Mucosa of stomach (tissue), 1 donor: ENCODE data around the gene RASAL2.

Experiments used
- H3K27me3 ChIP-seq: one replicate; pipeline ENCODE4 v1.7.0; 2013; ENCODE audit warnings: mild to moderate bottlenecking, low read length; ENCODE audit not compliant: control insufficient read depth, insufficient read depth
- H3K36me3 ChIP-seq: one replicate; pipeline ENCODE4 v1.7.0; 2013; ENCODE audit warnings: low read length; ENCODE audit not compliant: control insufficient read depth, insufficient read depth
- H3K4me1 ChIP-seq: one replicate; pipeline ENCODE4 v1.7.0; 2013; ENCODE audit warnings: mild to moderate bottlenecking, low read length; ENCODE audit not compliant: control insufficient read depth, insufficient read depth
- H3K4me3 ChIP-seq: one replicate; pipeline ENCODE4 v1.7.0; 2013; ENCODE audit warnings: low read length
- H3K9ac ChIP-seq: one replicate; pipeline ENCODE4 v1.7.0; 2013; ENCODE audit warnings: mild to moderate bottlenecking, low read length, moderate library complexity
- H3K9me3 ChIP-seq: one replicate; pipeline ENCODE4 v1.7.0; 2013; ENCODE audit warnings: mild to moderate bottlenecking, low read length, moderate library complexity; ENCODE audit not compliant: control insufficient read depth
- donor health status: Pancreatic carcinoma.

Gene RASAL2

DNA sequence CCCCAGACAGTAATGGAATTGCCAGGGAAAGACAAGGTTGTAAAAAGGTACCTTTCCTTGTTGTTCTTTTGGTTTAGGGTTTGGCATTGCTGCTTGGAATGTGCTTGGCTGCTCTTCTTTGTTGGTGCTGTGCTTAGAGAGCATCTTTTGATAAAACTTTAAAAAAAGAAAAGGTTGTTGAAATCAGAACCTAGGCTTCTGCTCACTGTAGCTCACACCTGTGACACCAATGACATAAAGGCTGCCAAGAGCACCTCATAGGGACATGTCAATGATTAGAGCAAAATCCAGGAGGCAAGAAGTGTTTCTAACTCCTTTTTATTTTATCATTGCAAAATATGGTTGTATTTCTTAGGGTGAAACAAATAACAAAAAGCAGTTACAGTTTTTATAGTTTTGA lies 373.9 kb downstream of the RASAL2 start:
- H3K4me1 ChIP-seq = no peaks in the 10 kb centered on the region
- H3K4me3 ChIP-seq = no peak overlapping the region
- H3K36me3 ChIP-seq = no peaks in the 10 kb centered on the region
- H3K9me3 ChIP-seq = no peaks in the 10 kb centered on the region
- no peaks in the 10 kb centered on the region for H3K27me3 ChIP-seq
- H3K9ac ChIP-seq = no peak overlapping the region

DNA sequence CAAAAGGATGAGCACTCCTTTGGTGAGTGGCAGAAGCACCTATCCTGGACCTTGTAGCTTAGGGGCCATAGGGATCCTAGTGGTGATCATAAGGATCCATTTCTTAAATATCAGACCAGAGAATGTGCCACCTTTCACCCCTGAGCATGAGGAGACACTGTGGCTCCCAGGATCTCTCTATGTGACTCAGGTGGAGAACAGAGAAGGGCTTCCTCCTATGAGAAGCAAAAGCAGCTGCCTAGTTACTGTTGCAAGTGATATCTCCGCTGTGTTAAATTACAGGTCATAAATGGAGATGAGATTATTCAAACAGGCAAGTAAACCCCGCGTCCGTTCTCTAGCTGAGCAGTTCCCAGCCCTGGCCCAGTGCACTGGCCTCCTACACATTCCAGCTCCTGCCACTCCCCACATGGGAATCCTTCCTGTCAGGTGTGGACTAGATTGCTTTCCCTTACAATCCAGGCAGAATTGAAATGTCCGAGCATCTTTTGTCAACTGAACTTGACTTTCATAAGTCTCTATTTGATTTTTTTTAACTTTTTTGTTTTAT lies 376.6 kb downstream of the RASAL2 start:
- H3K4me1 ChIP-seq = no peaks in the 10 kb centered on the region
- no peaks in the 10 kb centered on the region for H3K27me3 ChIP-seq
- H3K9ac ChIP-seq = no peak overlapping the region
- H3K9me3 ChIP-seq = no peaks in the 10 kb centered on the region
- no peaks in the 10 kb centered on the region for H3K36me3 ChIP-seq
- no peak overlapping the region for H3K4me3 ChIP-seq

DNA sequence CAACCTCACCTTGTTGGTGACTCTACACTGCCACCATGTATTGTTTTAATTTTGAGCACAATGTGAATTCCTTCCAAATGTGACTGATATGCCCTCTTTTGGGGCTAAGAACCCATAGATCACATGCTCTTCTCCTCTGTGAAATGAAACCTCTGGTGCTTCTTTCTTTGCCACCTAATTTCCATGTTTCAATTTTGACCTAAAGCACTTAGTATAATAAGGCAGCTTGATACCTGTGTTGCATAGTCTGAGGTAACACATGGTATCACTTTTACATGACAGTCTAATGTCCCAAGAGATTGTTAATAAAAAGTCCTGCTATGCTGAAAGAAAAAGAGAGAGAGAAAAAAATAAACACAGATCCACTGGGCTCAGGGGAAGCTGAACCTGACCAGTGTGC lies 378.6 kb downstream of the RASAL2 start:
- Histone ChIP-seq H3K4me1 (peaks cover 5% of the 10 kb centered on the region), H3K4me3 (no peak overlapping the region), H3K9me3 (no peaks in the 10 kb centered on the region), H3K9ac (no peak overlapping the region), H3K27me3 (no peaks in the 10 kb centered on the region), H3K36me3 (no peaks in the 10 kb centered on the region)

DNA sequence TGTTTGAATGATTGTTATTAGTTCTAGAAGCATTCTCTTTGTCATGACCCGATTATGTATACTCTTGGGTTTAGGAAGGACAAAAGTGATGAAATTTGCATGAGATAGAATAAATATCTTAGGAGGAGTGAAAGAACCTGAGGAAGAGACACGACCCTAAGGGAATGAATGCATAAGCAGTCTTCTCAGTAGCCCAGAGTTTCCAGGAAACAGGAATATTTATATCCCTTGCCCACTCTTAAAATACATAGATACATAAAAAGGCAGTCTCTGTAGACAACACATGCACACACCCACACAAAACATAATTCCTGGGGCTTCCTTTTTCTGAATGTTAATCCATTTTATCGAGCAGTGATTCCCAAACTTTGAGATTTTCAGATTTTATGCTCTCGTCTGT lies 383.5 kb downstream of the RASAL2 start:
- H3K9ac ChIP-seq = no peak overlapping the region
- H3K27me3 ChIP-seq = no peaks in the 10 kb centered on the region
- H3K9me3 ChIP-seq = no peaks in the 10 kb centered on the region
- no peak overlapping the region for H3K4me3 ChIP-seq
- no peaks in the 10 kb centered on the region for H3K36me3 ChIP-seq
- peaks cover 5% of the 10 kb centered on the region for H3K4me1 ChIP-seq

DNA sequence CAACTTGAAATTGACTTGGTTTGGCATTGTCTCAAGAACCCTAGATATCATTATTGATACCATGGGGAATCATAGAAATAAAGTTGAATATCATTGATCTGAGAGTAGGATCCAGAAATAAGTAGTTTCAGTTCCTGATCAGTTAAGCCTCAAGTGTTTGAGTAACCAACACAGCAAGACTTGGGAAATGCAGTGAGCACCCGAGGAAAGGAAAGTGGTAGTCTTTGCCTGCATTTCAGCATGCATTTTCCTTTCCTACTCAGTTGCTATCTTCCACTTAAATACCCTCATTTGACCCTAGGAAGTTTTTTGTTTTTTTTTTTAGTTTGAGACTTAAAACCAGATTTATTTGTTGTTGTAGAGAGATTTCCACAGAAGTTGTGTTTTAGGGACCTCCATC lies 383.9 kb downstream of the RASAL2 start:
- H3K9me3 ChIP-seq = no peaks in the 10 kb centered on the region
- peaks cover 5% of the 10 kb centered on the region for H3K4me1 ChIP-seq
- H3K9ac ChIP-seq = no peak overlapping the region
- H3K4me3 ChIP-seq = no peak overlapping the region
- H3K27me3 ChIP-seq = no peaks in the 10 kb centered on the region
- H3K36me3 ChIP-seq = no peaks in the 10 kb centered on the region

DNA sequence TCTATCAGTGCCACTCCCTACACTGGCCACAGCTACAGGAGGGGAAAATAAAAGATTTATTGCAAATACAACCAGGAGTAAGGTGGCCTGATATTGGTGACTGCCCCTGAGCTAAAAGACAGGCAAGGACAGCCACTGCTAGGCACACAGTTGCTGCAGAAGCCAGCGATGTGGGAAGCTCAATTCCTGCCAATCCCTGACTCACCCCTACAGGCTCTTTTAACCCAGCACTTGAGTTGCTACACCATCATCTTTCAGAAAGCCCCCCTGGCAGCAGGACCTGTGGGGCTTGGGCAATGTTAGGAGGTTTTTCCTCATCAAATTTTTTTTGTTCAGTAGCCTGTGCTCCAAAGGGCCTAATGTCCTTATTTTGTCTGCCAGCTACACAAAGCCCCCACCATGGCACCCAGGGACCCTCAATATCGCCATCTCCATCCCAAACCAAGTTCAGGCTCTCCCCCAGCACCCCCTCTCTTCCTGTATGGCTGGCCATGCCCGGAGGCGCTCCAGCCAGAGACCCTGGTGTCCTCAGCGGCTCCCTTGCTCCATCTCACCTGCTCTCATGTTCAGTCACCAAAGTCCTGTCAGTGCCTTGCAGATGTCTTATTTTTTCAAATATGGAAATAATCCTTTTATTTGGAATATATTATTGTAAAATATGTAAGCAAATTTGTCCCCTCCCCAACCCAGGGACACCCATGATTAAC lies 389.5 kb downstream of the RASAL2 start:
- Histone ChIP-seq H3K36me3 (no peaks in the 10 kb centered on the region), H3K4me1 (peaks cover 14% of the 10 kb centered on the region), H3K27me3 (peaks cover 11% of the 10 kb centered on the region), H3K4me3 (no peak overlapping the region), H3K9ac (no peak overlapping the region), H3K9me3 (no peaks in the 10 kb centered on the region)

DNA sequence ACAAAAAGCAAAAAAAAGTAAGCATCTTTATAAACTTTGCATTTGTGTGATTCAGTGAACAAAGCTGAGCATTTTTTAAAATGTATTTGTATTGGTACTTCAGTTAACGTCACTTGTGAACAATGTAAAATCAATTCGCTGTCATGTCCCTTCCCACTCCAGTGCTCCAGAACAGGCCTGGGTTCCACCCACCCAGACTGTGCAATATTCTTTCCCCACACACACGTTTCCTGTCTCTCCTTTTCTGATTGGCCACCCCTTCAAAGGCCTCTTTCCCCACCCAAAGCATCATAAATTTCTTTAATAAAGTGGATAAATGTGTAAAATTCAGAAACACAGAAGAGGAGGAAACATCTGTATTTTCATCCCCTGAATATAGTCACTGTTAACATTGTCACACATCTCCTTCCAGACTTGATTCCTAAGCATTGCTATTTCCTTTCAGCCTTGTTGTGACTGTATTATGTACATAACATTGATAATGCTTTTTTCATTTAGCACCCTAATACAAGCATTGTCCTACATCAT lies 390.9 kb downstream of the RASAL2 start:
- Histone ChIP-seq H3K27me3 (peaks cover 11% of the 10 kb centered on the region), H3K36me3 (no peaks in the 10 kb centered on the region), H3K4me3 (no peak overlapping the region), H3K9ac (no peak overlapping the region), H3K4me1 (peaks cover 14% of the 10 kb centered on the region), H3K9me3 (no peaks in the 10 kb centered on the region)

DNA sequence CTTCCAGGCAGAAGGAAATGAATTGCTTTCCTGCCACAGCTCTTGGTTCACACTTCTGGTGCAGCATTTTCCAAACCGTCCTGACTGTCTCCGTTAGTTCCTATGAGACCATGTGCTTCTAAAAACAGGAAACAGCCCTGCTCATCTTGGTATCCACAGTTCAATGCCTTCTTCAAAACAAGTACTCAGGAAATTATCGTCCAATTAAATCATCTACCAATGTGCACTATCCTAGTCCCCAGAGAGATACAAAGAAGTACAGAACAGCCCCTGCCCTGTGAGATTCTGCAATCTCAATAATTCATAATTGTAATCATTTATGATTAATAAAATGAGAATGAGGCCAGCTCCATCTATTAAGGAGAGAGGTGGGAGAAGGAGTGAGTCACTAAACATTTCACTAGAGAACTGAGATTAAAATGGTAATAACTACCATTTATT lies 391.7 kb downstream of the RASAL2 start:
- Histone ChIP-seq H3K27me3 (peaks cover 11% of the 10 kb centered on the region), H3K9ac (no peak overlapping the region), H3K9me3 (no peaks in the 10 kb centered on the region), H3K4me1 (peaks cover 14% of the 10 kb centered on the region), H3K36me3 (no peaks in the 10 kb centered on the region), H3K4me3 (no peak overlapping the region)

DNA sequence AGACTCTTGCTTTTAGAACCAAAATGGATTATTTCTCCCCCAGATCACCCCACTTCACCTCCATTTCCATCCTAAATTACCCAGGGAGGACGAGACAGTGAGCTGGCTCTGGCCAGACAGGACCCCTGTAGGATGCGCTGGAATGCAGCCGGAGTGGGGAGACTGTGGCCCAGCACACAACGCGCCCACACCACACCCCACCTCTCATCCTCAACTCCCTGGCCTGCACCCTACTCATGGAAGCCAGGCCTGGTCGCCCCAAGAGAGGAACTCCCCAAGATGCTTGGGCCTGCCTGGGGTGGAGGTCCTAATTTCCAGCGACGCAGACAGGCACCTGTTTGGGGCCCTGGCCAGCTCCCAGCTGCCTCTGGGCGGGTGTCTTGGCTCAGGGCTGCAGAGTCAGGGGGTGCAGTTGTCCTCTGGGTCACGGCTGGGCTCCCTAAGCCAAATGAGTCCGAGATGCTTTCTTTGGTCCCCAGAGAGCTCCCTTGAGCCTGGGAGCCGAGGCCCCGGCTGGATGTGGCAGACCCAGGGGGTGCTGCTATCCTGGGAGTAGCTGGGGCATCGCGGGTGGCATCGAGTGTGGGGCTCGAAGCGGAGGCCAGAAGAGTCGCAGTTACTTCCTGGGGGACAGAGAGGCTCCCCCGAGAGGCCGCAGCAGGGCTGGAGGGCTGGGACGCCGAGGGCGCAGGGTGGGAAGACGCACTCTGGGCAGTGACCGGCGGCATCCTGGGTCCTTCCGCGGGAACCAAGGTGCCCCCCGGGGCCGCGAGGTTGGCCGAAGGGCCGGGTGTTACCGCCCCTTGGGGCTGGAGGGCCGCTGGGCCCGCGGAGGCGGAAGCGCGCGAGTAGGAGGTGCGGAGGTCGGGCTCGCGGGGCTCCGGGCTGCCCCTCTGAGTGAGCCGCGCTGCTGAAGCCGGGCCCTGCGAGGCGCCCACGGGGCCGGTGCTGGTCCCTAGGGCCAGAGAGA lies 392.5 kb downstream of the RASAL2 start:
- no peaks in the 10 kb centered on the region for H3K36me3 ChIP-seq
- peaks cover 14% of the 10 kb centered on the region for H3K4me1 ChIP-seq
- no peaks in the 10 kb centered on the region for H3K9me3 ChIP-seq
- H3K27me3 ChIP-seq = peaks cover 11% of the 10 kb centered on the region
- peak overlapping the region; percentile 58 for H3K9ac ChIP-seq
- H3K4me3 ChIP-seq = no peak overlapping the region

DNA sequence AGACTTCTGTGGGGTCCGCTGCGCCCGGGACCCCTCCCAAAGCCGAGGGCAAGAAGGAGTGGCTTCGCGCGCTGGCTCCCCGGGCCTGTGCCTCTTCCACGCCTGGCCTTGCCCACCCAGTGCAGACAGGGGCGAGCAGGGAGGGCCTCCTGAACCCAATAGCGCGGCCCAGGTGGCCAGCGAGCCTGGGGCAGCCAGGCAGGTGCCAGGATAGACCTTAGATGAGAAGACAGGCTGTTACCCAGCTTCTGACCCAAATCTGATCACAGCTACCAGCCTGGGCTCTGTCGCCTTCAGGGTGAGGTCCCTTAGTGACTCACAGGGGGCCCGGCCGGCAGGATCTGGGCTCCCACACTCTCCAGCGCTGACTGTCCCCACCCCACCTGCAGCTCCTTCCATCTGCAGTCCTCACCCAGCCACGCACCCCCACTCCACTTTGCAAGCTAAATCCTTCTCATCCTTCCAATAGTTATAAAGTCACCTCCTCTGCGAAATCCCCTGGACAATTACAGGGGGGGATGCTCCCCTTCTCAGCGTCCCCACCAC lies 393.2 kb downstream of the RASAL2 start:
- peaks cover 11% of the 10 kb centered on the region for H3K27me3 ChIP-seq
- H3K9me3 ChIP-seq = no peaks in the 10 kb centered on the region
- no peak overlapping the region for H3K4me3 ChIP-seq
- peak overlapping the region; percentile 58 for H3K9ac ChIP-seq
- no peaks in the 10 kb centered on the region for H3K36me3 ChIP-seq
- H3K4me1 ChIP-seq = peaks cover 14% of the 10 kb centered on the region

DNA sequence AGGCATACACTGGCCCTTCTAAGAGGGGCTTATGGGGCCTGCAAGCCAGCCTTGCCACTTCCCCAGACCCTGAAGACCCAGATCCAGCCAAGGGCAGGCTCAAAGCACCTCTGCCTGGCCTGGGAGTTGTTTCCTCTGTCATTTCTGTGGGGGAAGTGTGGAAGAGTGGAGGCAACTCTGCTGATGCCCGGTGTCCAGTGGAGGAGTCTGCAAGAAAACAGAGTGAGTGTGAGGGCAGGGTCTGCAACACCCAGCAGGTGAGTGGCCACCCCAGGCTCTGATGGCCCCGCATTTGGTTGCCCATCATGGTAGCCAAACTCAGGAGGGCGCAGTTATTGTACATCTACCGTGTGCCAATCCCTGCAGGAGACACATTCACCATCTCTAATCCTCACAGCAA lies 394.5 kb downstream of the RASAL2 start:
- Histone ChIP-seq H3K4me1 (peaks cover 14% of the 10 kb centered on the region), H3K4me3 (no peak overlapping the region), H3K27me3 (peaks cover 11% of the 10 kb centered on the region), H3K9me3 (no peaks in the 10 kb centered on the region), H3K36me3 (no peaks in the 10 kb centered on the region), H3K9ac (no peak overlapping the region)
